HFF-Myc (cell line): ENCODE data around the gene DCAF4L1.
A peak's percentile ranks its signal among the peaks of the same experiment; 100 is the strongest.

ENCODE experiments used
- DNase-seq: peaks from one replicate; pipeline ENCODE4 v3.0.0-alpha.2; 2011; ENCODE audit warnings: low read depth; ENCODE audit errors: extremely low read depth
- H3K4me3 ChIP-seq: replicated peaks from 2 replicates; pipeline ENCODE4 v1.5.1; 2011; ENCODE audit warnings: low read depth, mild to moderate bottlenecking, control low read depth, low read length
- TF ChIP-seq, protein P1 (sequence below): IDR thresholded peaks from 2 replicates; pipeline ENCODE4 v1.5.1; 2012; ENCODE audit warnings: mild to moderate bottlenecking, low read depth, low read length, control low read depth; ENCODE audit errors: missing control alignments

DCAF4L1 gene

GRCh38 chr4:41981456-41981855 lies at the start of gene DCAF4L1:
TSS of gene DCAF4L1 (plus strand) at chr4:41981756. CDS start at chr4:41981793, 37 bp downstream.
- TF ChIP-seq, protein P1, sequence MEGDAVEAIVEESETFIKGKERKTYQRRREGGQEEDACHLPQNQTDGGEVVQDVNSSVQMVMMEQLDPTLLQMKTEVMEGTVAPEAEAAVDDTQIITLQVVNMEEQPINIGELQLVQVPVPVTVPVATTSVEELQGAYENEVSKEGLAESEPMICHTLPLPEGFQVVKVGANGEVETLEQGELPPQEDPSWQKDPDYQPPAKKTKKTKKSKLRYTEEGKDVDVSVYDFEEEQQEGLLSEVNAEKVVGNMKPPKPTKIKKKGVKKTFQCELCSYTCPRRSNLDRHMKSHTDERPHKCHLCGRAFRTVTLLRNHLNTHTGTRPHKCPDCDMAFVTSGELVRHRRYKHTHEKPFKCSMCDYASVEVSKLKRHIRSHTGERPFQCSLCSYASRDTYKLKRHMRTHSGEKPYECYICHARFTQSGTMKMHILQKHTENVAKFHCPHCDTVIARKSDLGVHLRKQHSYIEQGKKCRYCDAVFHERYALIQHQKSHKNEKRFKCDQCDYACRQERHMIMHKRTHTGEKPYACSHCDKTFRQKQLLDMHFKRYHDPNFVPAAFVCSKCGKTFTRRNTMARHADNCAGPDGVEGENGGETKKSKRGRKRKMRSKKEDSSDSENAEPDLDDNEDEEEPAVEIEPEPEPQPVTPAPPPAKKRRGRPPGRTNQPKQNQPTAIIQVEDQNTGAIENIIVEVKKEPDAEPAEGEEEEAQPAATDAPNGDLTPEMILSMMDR, result no peak
- H3K4me3 ChIP-seq, result no peak within 1 kb of the TSS
- no peak for DNase-seq

GRCh38 chr4:41932988-41933387 lies 48.6 kb upstream of the DCAF4L1 start:
- TF ChIP-seq, protein P1, result no peak
- no peak for DNase-seq
- H3K4me3 ChIP-seq, result no peak overlapping the region

GRCh38 chr4:41933997-41934503 lies 47.5 kb upstream of the DCAF4L1 start:
- no peak for DNase-seq
- TF ChIP-seq, protein P1, result no peak
- no peak overlapping the region for H3K4me3 ChIP-seq

DNA sequence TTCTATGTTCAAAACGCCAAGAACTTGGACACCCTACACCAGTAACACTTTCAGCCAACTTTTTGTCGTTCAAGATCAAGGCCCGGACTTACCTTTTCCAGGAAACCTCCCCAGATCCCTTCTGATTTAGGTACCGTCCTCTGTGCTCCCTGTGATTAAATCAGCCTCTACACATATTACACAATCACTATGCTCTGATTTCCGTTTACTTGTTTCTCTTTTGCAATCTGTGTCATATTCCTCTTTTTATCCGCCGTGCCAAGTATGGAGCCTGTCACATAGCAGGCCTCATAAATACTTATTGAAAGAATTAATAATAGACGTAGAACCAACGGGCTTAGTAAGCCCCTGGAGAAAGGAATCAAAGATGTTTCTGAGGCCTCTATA lies 47.0 kb upstream of the DCAF4L1 start:
- TF ChIP-seq, protein P1, result no peak
- H3K4me3 ChIP-seq, result peak overlapping the region; percentile 95
- DNase-seq, result no peak

DNA sequence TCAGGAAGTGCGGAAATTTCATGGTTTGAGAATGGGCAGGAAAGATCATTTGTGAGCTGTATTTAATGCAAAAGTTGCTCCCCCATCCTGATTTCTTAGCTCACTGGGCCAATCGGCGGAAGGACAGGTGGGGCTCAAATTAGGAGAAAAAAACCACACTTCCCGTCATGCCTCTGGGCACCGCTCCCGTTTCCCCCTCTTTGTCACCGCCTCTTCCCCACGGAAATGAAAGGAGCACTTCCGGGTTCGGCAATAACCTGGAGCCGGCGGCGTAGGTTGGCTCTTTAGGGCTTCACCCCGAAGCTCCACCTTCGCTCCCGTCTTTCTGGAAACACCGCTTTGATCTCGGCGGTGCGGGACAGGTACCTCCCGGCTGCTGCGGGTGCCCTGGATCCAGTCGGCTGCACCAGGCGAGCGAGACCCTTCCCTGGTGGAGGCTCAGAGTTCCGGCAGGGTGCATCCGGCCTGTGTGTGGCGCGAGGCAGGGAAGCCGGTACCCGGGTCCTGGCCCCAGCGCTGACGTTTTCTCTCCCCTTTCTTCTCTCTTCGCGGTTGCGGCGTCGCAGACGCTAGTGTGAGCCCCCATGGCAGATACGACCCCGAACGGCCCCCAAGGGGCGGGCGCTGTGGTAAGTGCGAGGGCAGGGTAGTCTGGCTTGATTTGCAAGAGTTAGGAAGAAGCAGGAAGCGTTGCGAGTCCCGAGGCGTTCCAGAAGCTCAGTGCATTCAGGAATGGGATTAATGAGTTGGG lies 46.5 kb upstream of the DCAF4L1 start, which contains the start of gene TMEM33:
Gene TMEM33, plus strand, starts transcription at position 529 of the 751 bp plus-strand sequence. Its CDS starts 56 bp downstream, at position 585.
- TF ChIP-seq, protein P1, result no peak
- DNase-seq, result peak; percentile 63
- peak within 1 kb of the TSS; percentile 95 for H3K4me3 ChIP-seq

GRCh38 chr4:41935652-41936021 lies 45.9 kb upstream of the DCAF4L1 start:
- no peak for DNase-seq
- H3K4me3 ChIP-seq, result peak overlapping the region; percentile 95
- TF ChIP-seq, protein P1, result no peak
